HG02642 (cell line): ENCODE data around the gene DOP1B.
"Not testable (repeated sequence)": the region's sequence is repeated elsewhere in the genome, so short reads cannot be mapped to it uniquely, and the experiment has no call there.

Experiments
- ATAC-seq: cut with Tn5 transposase; IDR thresholded peaks from one replicate; pipeline ENCODE4 v1.9.1; 2021; ENCODE audit warnings: mild to moderate bottlenecking; ENCODE audit not compliant: unreplicated experiment, poor library complexity

The DOP1B gene

GRCh38 chr21:36171336-36171735 lies 14.7 kb downstream of the DOP1B start:
- no peak for ATAC-seq

GRCh38 chr21:36171741-36172331 lies 15.2 kb downstream of the DOP1B start:
- ATAC-seq, result no peak

- no peak for ATAC-seq
Observed at GRCh38 chr21:36174780-36175179, 18.2 kb downstream of the DOP1B start.

GRCh38 chr21:36175771-36176565 lies 19.3 kb downstream of the DOP1B start:
- no peak for ATAC-seq

GRCh38 chr21:36178349-36178748 lies 21.7 kb downstream of the DOP1B start:
- no peak for ATAC-seq

GRCh38 chr21:36179145-36179544 lies 22.5 kb downstream of the DOP1B start:
- no peak for ATAC-seq

- ATAC-seq, result no peak
Observed at GRCh38 chr21:36180963-36181362, 24.3 kb downstream of the DOP1B start.

GRCh38 chr21:36183144-36183795 lies 26.6 kb downstream of the DOP1B start:
- no peak for ATAC-seq

- no peak for ATAC-seq
Observed at GRCh38 chr21:36184545-36184944, 27.9 kb downstream of the DOP1B start.

- no peak for ATAC-seq
Observed at GRCh38 chr21:36185523-36185922, 28.9 kb downstream of the DOP1B start.

- ATAC-seq, result no peak
Observed at GRCh38 chr21:36186081-36186480, 29.5 kb downstream of the DOP1B start.

GRCh38 chr21:36186506-36187399 lies 30.1 kb downstream of the DOP1B start:
- no peak for ATAC-seq

GRCh38 chr21:36188081-36188681 lies 31.6 kb downstream of the DOP1B start:
- ATAC-seq, result no peak

- ATAC-seq, result no peak
Observed at GRCh38 chr21:36188937-36189336, 32.3 kb downstream of the DOP1B start.

- no peak for ATAC-seq
Observed at GRCh38 chr21:36190736-36191135, 34.1 kb downstream of the DOP1B start.

- ATAC-seq, result no peak
Observed at GRCh38 chr21:36193200-36193599, 36.6 kb downstream of the DOP1B start.

- no peak for ATAC-seq
Observed at GRCh38 chr21:36194024-36194423, 37.4 kb downstream of the DOP1B start.

GRCh38 chr21:36195613-36196012 lies 39.0 kb downstream of the DOP1B start:
- ATAC-seq, result no peak

GRCh38 chr21:36199021-36199420 lies 42.4 kb downstream of the DOP1B start:
- ATAC-seq, result no peak

GRCh38 chr21:36199575-36199974 lies 43.0 kb downstream of the DOP1B start:
- ATAC-seq, result not testable (repeated sequence)
